ENCODE measurements around the gene ALCAM. TPM values are rescaled to one million over a fixed set of nuclear protein-coding genes. Genes with fewer than 3 reads are reported as not detected.
A peak's percentile ranks its signal among the peaks of the same experiment; 100 is the strongest.

The ALCAM gene
- polyA plus RNA-seq, 1 donor, result 12.1 TPM

DNA sequence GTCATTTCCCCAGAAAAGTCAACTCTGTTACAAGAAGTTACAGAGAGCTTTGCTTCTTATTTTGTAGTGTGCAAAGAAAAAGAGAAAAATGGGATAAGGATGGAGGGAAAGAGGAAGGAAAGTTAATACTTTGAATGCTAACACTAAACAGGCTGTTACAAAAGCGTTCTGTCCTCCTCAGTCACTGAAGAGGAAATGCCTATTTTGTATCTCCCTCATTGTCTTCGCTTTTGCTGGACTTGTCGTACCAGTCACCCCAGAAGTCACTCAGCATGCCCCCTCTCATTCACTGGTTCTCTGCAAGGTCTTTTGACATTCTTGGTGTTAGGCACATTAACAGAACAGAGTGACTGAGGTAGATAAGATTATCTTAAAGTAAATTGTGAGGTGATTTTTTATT is 129.6 kb downstream of the ALCAM start:
- no peak for DNase-seq

- DNase-seq, result no peak
Measured at GRCh38 chr3:105497386-105497785, 130.7 kb downstream of the ALCAM start.

DNA sequence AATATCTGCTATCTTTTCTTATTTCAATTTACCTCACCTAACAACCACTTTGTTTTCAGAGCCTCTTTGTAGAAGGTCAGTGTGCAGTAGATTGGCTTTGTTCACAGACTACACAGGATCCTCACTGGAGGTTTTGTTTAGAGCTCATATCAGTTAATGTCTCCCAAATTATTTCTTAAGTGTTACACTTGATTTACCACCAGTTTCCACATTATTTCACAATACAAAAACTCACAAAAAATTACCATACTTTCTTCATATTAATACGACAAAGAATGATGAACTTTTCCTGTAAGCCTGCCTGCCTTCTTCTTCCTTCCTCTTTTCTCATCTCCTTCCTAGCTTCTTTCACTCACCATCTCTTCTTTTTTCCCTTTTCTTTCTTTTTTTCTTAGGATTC is 133.3 kb downstream of the ALCAM start:
- no peak for DNase-seq

GRCh38 chr3:105502333-105502732 is 135.6 kb downstream of the ALCAM start:
- no peak for DNase-seq

- no peak for DNase-seq
Measured at GRCh38 chr3:105503191-105503593, 136.5 kb downstream of the ALCAM start.

DNA sequence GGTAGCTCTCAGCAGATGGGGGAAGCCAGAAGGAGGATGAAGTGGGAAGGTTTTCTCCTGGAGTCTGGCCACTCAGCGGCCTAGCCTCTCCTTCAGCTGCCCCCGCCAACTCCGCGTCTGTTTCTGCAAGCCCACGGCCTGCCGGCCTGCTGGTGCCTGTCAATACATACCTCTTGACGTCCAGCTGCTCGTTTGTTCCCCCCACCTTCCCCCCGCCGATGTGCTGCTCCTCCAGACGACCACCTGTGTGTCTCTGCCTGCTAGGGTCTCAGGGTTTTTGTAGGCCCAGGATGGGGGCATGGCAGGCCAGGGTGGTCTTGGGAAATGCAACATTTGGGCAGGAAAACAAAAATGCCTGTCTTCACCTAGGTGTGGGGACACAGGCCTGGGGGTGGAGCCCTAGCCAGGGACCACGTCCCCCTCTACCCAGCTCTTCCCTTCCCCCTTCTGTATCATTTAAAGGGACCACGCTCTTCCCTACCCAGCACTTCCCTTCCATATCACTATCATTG is 137.8 kb downstream of the ALCAM start:
- no peak for DNase-seq

DNA sequence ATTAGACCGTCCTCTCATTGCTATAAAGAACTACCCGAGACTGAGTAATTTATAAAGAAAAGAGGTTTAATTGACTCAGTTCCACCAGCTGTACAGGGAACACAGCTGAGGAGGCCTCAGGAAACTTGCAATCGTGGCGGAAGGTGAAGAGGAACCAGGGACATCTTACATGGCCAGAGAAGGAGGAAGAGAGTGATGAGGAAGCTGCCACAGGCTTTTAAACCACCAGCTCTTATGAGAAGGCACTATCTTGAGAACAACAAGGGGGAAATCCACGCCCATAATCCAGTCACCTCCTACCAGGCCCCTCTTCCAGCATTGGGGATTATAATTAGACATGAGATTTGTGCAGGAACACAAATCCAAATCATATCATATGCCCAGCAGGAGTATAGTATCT is 138.5 kb downstream of the ALCAM start:
- no peak for DNase-seq

DNA sequence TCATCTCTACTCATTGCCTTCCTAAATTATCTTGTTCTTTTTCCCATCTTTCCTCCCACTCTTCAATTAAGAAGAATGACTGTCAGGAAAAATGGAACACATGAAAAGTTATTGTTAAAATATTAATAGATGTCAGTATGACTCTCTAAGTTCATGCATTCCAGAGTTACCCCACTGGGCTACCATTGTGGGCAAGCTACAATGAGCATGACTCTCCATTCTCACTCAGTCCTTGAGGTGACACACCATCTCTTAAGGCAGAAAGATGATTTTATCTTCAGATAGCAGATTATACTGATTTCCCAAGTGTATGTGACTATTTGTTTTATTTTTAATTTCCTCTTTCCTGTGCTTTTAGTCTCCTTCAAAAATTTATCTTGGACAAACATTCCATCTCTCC is 144.3 kb downstream of the ALCAM start:
- no peak for DNase-seq

DNA sequence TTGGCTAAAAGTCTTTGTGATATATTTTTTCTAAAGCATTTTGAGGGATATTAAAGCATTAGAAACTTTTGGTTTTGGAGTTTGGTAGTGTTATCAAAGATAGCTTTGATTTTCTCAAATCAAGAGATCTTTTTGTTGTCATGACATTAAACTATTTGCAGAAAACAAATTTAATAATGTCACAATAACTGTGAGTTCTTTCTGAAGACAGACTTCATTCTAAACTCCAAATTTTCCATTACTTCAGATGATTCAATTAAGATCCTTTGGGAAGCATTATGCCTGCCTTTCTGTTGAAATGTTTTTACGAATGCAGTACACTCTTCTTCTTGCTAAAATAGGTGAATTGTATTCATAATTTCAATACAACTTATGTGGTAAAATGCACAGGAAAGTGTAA is 145.4 kb downstream of the ALCAM start:
- DNase-seq, result peak; percentile 17

DNA sequence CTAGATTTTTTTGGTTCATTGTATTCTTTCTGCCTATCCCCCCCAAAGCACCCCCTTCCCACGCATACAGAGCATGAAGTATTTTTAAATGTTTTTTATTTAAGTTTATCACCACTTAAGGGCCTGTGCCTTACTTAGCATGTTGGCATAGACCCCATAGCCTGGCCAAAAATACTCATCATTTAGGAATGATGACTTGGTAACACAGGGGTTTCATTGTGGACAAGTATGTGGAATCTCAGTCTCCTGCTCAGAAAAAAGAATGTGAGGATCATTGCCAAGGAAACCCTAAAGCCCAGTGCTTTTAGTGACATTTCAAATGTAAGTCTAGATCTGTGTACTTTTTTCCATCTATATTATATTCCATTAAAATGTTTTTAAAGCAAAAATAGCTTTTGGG is 146.3 kb downstream of the ALCAM start:
- DNase-seq, result no peak

DNA sequence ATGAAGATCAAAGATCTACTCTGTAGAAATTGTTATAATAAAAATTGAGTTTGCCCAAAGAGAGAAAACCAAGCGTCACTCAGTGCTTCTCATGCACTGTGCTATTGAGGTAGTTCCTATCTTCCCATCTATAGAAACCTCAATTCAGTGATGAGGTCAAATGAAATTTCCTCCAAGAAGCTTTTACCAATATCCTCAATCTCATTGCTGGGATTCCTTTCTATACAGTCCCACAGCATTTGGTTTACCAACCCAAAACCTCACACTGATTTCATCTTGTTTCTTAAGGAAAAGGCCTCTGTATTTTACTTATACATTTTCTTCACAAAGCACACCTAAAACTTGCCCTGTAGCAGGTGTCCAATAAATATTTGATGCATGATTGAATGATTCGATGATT is 147.2 kb downstream of the ALCAM start:
- no peak for DNase-seq

GRCh38 chr3:105515372-105515771 is 148.7 kb downstream of the ALCAM start:
- no peak for DNase-seq

GRCh38 chr3:105516972-105517371 is 150.3 kb downstream of the ALCAM start:
- no peak for DNase-seq

GRCh38 chr3:105518203-105518602 is 151.5 kb downstream of the ALCAM start:
- no peak for DNase-seq

DNA sequence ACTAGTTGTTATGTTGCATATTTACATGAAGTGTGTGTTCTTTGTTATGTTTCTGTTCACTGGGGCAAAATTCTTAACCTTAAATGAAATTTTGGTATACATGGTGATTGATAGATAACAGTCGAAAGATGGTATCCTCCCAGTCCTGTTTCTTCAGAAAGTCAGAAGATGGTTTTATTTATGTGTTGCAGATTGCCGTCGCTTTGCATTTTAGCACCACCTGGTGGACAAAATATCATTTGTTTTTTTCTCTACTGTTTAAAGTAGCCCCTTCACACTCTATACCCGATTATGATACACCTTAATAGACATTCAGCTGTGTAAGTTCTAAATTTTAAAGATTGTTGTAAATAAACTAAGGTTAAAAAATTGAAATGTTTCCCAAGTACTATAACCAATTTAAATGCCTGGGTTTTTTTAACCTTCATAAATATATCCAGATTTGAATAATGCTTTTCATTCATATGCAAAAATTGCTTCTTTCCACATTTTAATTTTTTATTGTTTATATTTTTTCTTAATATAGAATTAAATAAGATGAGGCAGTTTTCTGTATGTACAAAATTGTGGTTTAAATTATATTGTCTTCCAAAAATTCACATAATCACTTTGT is 152.2 kb downstream of the ALCAM start:
- DNase-seq, result peak; percentile 55

DNA sequence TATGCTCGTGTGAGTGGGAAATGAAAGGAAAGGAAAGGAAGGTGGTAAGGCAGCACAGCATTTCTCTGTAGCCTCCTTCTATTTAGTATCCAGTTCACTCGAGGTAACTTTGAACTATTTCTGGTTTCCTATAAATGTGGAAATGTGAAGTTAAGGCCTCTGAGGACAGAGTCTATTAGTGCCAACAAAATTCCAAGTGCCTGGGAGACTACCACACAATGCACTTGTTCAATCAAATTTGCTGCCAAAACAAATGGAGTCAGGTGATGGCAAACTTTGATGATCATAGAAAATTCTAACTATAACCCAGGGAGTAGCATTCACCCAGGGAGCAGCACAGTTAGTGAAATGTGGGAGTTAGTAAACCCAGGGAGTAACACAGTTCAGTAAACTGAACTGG is 155.1 kb downstream of the ALCAM start:
- no peak for DNase-seq

GRCh38 chr3:105523501-105523900 is 156.8 kb downstream of the ALCAM start:
- no peak for DNase-seq

DNA sequence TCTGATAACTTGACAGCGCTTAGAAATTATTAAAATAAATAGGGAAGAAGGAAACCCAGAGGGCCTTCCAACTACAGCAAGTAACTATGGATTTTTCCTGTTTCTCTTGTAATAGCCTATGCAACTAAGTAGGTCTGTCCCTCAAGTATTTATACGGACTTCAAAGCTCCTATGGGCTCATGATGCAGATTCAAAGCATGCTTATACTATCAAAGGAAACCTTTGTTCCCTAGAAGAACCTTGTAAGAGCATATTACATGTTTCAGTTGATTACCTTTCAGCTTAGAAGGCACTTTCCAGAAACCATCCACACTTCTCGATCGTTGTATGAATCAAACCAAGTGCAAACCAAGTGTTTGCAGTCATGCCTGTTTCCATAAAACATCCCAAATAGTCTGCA is 158.8 kb downstream of the ALCAM start:
- no peak for DNase-seq

GRCh38 chr3:105526360-105527111 is 159.8 kb downstream of the ALCAM start:
- no peak for DNase-seq

DNA sequence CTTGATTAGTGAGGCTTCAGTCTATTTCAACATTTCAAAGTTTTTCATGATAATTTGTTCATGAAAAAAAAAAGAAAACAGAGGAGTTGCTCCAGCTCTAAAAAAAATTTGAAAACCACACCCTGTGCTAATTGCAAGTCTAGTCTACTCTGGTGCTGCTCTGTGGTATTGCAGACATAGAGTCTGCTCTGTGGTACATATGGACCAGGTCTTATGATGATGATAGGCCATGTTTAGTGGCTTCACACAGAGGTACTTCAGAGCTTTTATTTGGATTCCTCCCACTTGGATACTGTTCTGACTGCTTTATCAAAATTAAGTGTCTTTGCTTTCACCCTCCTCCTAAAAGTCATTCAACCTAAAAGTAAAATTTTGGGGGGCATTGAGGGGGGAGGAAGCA is 160.8 kb downstream of the ALCAM start:
- DNase-seq, result no peak

GRCh38 chr3:105527949-105528348 is 161.2 kb downstream of the ALCAM start:
- DNase-seq, result no peak

DNA sequence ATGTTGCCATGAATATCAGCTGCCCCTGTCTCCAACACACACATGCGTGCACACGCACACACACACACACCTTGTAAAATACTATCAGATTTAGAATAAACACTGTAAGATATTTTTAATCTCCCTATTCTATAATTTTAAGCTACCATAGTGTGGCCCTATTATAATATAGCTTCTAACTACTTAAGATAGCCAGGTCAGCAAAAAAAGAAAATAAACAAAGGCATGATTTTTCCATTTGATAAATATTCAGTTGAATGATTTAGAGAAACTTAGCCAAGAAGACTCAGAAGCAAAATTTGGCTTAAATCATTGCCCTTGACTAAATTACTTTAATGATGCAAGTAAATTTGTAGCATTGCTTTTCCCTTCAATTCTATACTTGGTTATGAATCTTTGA is 162.2 kb downstream of the ALCAM start:
- DNase-seq, result no peak

DNA sequence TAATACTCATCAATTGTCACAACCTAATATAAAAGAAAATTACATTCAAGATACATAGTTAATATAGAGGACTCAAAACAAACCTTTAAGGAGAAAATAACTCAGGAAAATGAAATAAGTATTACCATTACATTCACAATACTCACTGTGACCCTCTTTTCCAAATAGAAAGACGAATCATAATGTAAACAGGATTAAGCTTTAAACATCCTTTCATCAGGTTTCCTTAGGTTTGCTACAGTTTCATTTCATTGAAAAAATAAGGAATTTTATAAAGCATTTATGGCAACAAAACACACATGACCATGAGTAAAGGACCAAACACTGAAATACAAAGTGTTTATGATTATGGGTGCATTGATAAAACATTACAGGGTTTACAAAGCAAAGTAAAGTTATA is 162.7 kb downstream of the ALCAM start:
- DNase-seq, result no peak

DNA sequence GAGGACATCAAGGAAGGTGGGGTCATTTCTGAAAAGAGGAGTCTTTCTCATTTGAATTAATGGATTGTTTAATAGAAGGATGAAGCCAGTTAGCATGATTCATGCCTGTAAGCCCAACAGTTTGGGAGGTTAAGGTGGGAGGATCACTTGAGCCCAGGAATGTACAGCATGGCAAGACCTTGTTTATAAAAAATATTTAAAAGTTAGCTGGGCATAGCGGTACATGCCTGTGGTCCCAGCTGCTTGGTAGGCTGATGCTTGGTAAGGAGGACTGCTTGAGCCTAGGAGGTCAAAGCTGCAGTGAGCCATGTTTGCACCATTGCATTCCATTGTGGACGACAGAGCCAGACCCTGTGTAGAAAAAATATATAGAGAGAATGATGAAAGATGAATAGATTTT is 165.5 kb downstream of the ALCAM start:
- DNase-seq, result no peak
